Fibroblast of lung (primary cell): ENCODE measurements around the gene GDF2. TPM values are rescaled to one million over a fixed set of nuclear protein-coding genes. Genes with fewer than 3 reads are reported as not detected.

Experiments
- DNase-seq, 2 donors: peaks; one replicate each; pipeline versions ENCODE4 v3.0.0 to v3.0.0-alpha.2; 2010; ENCODE audit warnings: low read depth in 2 of 2
- H2AFZ ChIP-seq: 2 replicates; pipeline ENCODE4 v1.5.1; 2012; ENCODE audit warnings: low read length, control low read depth, inconsistent platforms
- H3K27ac ChIP-seq: 2 replicates; pipeline ENCODE4 v1.5.1; 2011; ENCODE audit warnings: low read length, control low read depth; ENCODE audit not compliant: insufficient read depth
- H3K27me3 ChIP-seq: 2 replicates; pipeline ENCODE4 v1.5.1; 2011; ENCODE audit warnings: mild to moderate bottlenecking, low read length; ENCODE audit not compliant: control insufficient read depth, insufficient read depth
- H3K36me3 ChIP-seq: 2 replicates; pipeline ENCODE4 v1.5.1; 2011; ENCODE audit warnings: low read length; ENCODE audit not compliant: control insufficient read depth, insufficient read depth
- H3K4me1 ChIP-seq: 2 replicates; pipeline ENCODE4 v1.5.1; 2011; ENCODE audit warnings: low read length; ENCODE audit not compliant: control insufficient read depth, insufficient read depth; ENCODE audit errors: extremely low read depth
- H3K4me2 ChIP-seq: 2 replicates; pipeline ENCODE4 v1.5.1; 2011; ENCODE audit warnings: low read length, control low read depth; ENCODE audit not compliant: insufficient read depth; ENCODE audit errors: extremely low read depth
- H3K4me3 ChIP-seq, 4 experiments: fragments of 200-600 bp in 1 of 4; sonication (generic) in 1 of 4; replicated peaks in 1 of 4; 2 replicates each; pipeline ENCODE4 v1.5.1; 2011 to 2016; ENCODE audit warnings: low read length in 4 of 4, low read depth in 3 of 4, mild to moderate bottlenecking in 3 of 4, control low read depth in 2 of 4, inconsistent platforms in 1 of 4, mixed read lengths in 1 of 4; ENCODE audit not compliant: insufficient read depth in 1 of 4; ENCODE audit errors: control extremely low read depth in 1 of 4
- H3K79me2 ChIP-seq: 2 replicates; pipeline ENCODE4 v1.5.1; 2012; ENCODE audit warnings: mild to moderate bottlenecking, low read length, inconsistent platforms; ENCODE audit not compliant: control insufficient read depth, insufficient read depth
- H3K9ac ChIP-seq: 2 replicates; pipeline ENCODE4 v1.5.1; 2011; ENCODE audit warnings: mild to moderate bottlenecking, low read length, control low read depth; ENCODE audit not compliant: insufficient read depth
- H3K9me3 ChIP-seq: 2 replicates; pipeline ENCODE4 v1.5.1; 2012; ENCODE audit warnings: low read depth, low read length; ENCODE audit not compliant: control insufficient read depth, insufficient read depth
- H4K20me1 ChIP-seq: 2 replicates; pipeline ENCODE4 v1.5.1; 2011; ENCODE audit warnings: low read length; ENCODE audit not compliant: control insufficient read depth, insufficient read depth; ENCODE audit errors: extremely low read depth
- CTCF ChIP-seq, 2 donors: IDR thresholded peaks in 1 of 2; conservative IDR thresholded peaks in 1 of 2; 1 replicate in 1 of 2; 2 replicates in 1 of 2; pipeline ENCODE4 v1.5.1; 2011 to 2012; ENCODE audit warnings: low read length in 2 of 2, control low read depth in 1 of 2, inconsistent platforms in 1 of 2, low read depth in 1 of 2, mild to moderate bottlenecking in 1 of 2
- EZH2 ChIP-seq: IDR thresholded peaks from 2 replicates; pipeline ENCODE4 v1.5.1; 2012; ENCODE audit warnings: low read length, control low read depth, mild to moderate bottlenecking; ENCODE audit errors: missing control alignments
- polyA plus RNA-seq, 2 donors: library from polyadenylated mRNA; depleted of rRNA in 1 of 2; stranded (reverse) in 1 of 2; unstranded in 1 of 2; fragments of >200 nt; gene quantifications; 2 replicates each; pipeline ENCODE4 v1.2.1, GENCODE V29; 2011 to 2012; ENCODE audit warnings: missing spikeins in 1 of 2
- total RNA-seq: library from RNA; depleted of rRNA; stranded (reverse); fragments of >200 nt; gene quantifications from 2 replicates; pipeline ENCODE4 v1.2.1, GENCODE V29; 2014

GDF2 gene
- total and polyA plus RNA-seq, 2 donors (not counting 1 experiment from before 2014, with no cell fraction given), result not detected

GRCh38 chr10:47354900-47355299 is 32.6 kb downstream of the GDF2 start:
- no peaks in the 10 kb centered on the region for H3K79me2 ChIP-seq
- TF ChIP-seq CTCF (conservative IDR thresholded peaks at IDR 0.05 in 1 of 2, IDR thresholded peaks at IDR 0.05 in 1 of 2; ENCODE audit: low read depth in 1 of 2, low read length in 2 of 2), result no peak
- no peak for TF ChIP-seq EZH2
- no peak for DNase-seq
- no peaks in the 10 kb centered on the region for H4K20me1 ChIP-seq
- H3K9me3 ChIP-seq, result no peaks in the 10 kb centered on the region
- H3K4me2 ChIP-seq, result no peak overlapping the region
- H3K27me3 ChIP-seq, result peaks cover 2% of the 10 kb centered on the region
- H3K4me3 ChIP-seq, result no peak overlapping the region
- H3K4me1 ChIP-seq, result no peaks in the 10 kb centered on the region
- no peak overlapping the region for H3K27ac ChIP-seq
- no peak overlapping the region for H2AFZ ChIP-seq
- H3K9ac ChIP-seq, result no peak overlapping the region
- no peaks in the 10 kb centered on the region for H3K36me3 ChIP-seq

- H3K27me3 ChIP-seq, result peaks cover 2% of the 10 kb centered on the region
- no peaks in the 10 kb centered on the region for H3K9me3 ChIP-seq
- H3K27ac ChIP-seq, result no peak overlapping the region
- TF ChIP-seq CTCF (conservative IDR thresholded peaks at IDR 0.05 in 1 of 2, IDR thresholded peaks at IDR 0.05 in 1 of 2; ENCODE audit: low read depth in 1 of 2, low read length in 2 of 2) (no peak), EZH2 (no peak)
- no peak overlapping the region for H3K4me2 ChIP-seq
- H3K4me3 ChIP-seq, result no peak overlapping the region
- H3K36me3 ChIP-seq, result no peaks in the 10 kb centered on the region
- H4K20me1 ChIP-seq, result no peaks in the 10 kb centered on the region
- no peak overlapping the region for H2AFZ ChIP-seq
- no peak overlapping the region for H3K9ac ChIP-seq
- H3K4me1 ChIP-seq, result no peaks in the 10 kb centered on the region
- no peaks in the 10 kb centered on the region for H3K79me2 ChIP-seq
- no peak for DNase-seq
Observed at GRCh38 chr10:47356708-47357107, 34.5 kb downstream of the GDF2 start.

GRCh38 chr10:47357131-47357582 is 34.9 kb downstream of the GDF2 start:
- TF ChIP-seq EZH2 (no peak), CTCF (conservative IDR thresholded peaks at IDR 0.05 in 1 of 2, IDR thresholded peaks at IDR 0.05 in 1 of 2; ENCODE audit: low read depth in 1 of 2, low read length in 2 of 2) (no peak)
- Histone ChIP-seq H3K9ac (no peak overlapping the region), H3K4me1 (no peaks in the 10 kb centered on the region), H3K27ac (no peak overlapping the region), H3K4me3 (no peak overlapping the region), H3K4me2 (no peak overlapping the region), H3K36me3 (no peaks in the 10 kb centered on the region), H3K27me3 (peaks cover 2% of the 10 kb centered on the region), H2AFZ (no peak overlapping the region), H4K20me1 (no peaks in the 10 kb centered on the region), H3K9me3 (no peaks in the 10 kb centered on the region), H3K79me2 (no peaks in the 10 kb centered on the region)
- no peak for DNase-seq
